ENCODE data around the gene FAM229B. TPM values are rescaled to one million over a fixed set of nuclear protein-coding genes. Genes with fewer than 3 reads are reported as not detected.
"Not testable (repeated sequence)": the region's sequence is repeated elsewhere in the genome, so short reads cannot be mapped to it uniquely, and the experiment has no call there.

FAM229B gene
- total and polyA plus RNA-seq, 11 donors: 28.6 to 85.8 (median 54.8) TPM

- no peaks in the 10 kb centered on the region for H3K36me3 ChIP-seq
- 83 to 93% (median 87%) methylated on average over 6 of the region's 6 CpGs for WGBS, 4 donors
- H3K4me1 ChIP-seq: peaks cover 0 to 5% (median 0%) of the 10 kb centered on the region in 12 donors
- H3K4me3 ChIP-seq: no peak overlapping the region
- H3K27me3 ChIP-seq: no peaks in the 10 kb centered on the region
- TF ChIP-seq CTCF (IDR thresholded peaks at IDR 0.05) (no peak), POLR2A (IDR thresholded peaks at IDR 0.05) (no peak)
- ATAC-seq (no peak), DNase-seq (no peak)
- intact Hi-C loops (cut with DNase I): loop anchor here in 6 of 10 donors (10.0 kb wide), 5 partner anchors 54 to 1044 kb away; a partner anchor contains a TSS
- no peak overlapping the region for H3K27ac ChIP-seq
- peaks cover 0 to 8% (median 0%) of the 10 kb centered on the region in 12 donors for H3K9me3 ChIP-seq
Measured at GRCh38 chr6:112049026-112049799, 38.2 kb upstream of the FAM229B start.

GRCh38 chr6:112049996-112050395, 37.4 kb upstream of the FAM229B start:
- Histone ChIP-seq H3K4me1 (no peaks in the 10 kb centered on the region), H3K9me3 (peaks cover 0 to 8% (median 0%) of the 10 kb centered on the region in 12 donors), H3K27me3 (no peaks in the 10 kb centered on the region), H3K4me3 (no peak overlapping the region), H3K27ac (no peak overlapping the region), H3K36me3 (no peaks in the 10 kb centered on the region)
- intact Hi-C loops (cut with DNase I): loop anchor here in 6 of 10 donors (10.0 kb wide), 5 partner anchors 55 to 1045 kb away; a partner anchor contains a TSS
- 88 to 93% (median 90%) methylated on average over 7 of the region's 7 CpGs for WGBS, 4 donors
- TF ChIP-seq CTCF (IDR thresholded peaks at IDR 0.05): no peak
- TF ChIP-seq POLR2A (IDR thresholded peaks at IDR 0.05): no peak
- DNase-seq: no peak
- no peak for ATAC-seq

- WGBS, 4 donors: 94 to 97% (median 96%) methylated on average over 5 of the region's 5 CpGs
- TF ChIP-seq POLR2A (IDR thresholded peaks at IDR 0.05) (no peak), CTCF (IDR thresholded peaks at IDR 0.05) (no peak)
Measured at GRCh38 chr6:112050429-112050828, 37.0 kb upstream of the FAM229B start.

GRCh38 chr6:112051251-112051740, 36.1 kb upstream of the FAM229B start:
- ATAC-seq; intact Hi-C loops (cut with DNase I); H3K27ac ChIP-seq; H3K27me3 ChIP-seq; H3K4me1 ChIP-seq; H3K9me3 ChIP-seq; DNase-seq; H3K36me3 ChIP-seq; H3K4me3 ChIP-seq: not testable (repeated sequence)
- 81 to 94% (median 91%) methylated on average over 4 of the region's 4 CpGs for WGBS, 4 donors

More at GRCh38 chr6:112050429-112050828, 37.0 kb upstream of the FAM229B start:
- H3K27me3 ChIP-seq: no peaks in the 10 kb centered on the region
- no peaks in the 10 kb centered on the region for H3K4me1 ChIP-seq
- no peak overlapping the region for H3K27ac ChIP-seq
- H3K9me3 ChIP-seq: peaks cover 0 to 8% (median 0%) of the 10 kb centered on the region in 12 donors
- H3K36me3 ChIP-seq: no peaks in the 10 kb centered on the region
- intact Hi-C loops (cut with DNase I): no loop called here
- DNase-seq (no peak), ATAC-seq (no peak)
- no peak overlapping the region for H3K4me3 ChIP-seq
